GM19238 (cell line): ENCODE results near the gene RPA3.
"Not testable (repeated sequence)": the region's sequence is repeated elsewhere in the genome, so short reads cannot be mapped to it uniquely, and the experiment has no call there.

ENCODE experiments used
- DNase-seq: peaks from one replicate; pipeline ENCODE4 v3.0.0; 2011; ENCODE audit warnings: low spot score; ENCODE audit not compliant: insufficient read length

RPA3 gene

GRCh38 chr7:7695111-7695817 lies 23.1 kb downstream of the RPA3 start:
- DNase-seq: no peak

- no peak for DNase-seq
These were observed 23.9 kb downstream of the RPA3 start for GRCh38 chr7:7694542-7694941.

- DNase-seq: no peak
These were observed 24.5 kb downstream of the RPA3 start for GRCh38 chr7:7693881-7694280.

- DNase-seq: no peak
These were observed 29.5 kb downstream of the RPA3 start for GRCh38 chr7:7688956-7689355.

- no peak for DNase-seq
These were observed 30.1 kb downstream of the RPA3 start for GRCh38 chr7:7688310-7688709.

- no peak for DNase-seq
These were observed 30.6 kb downstream of the RPA3 start for GRCh38 chr7:7687800-7688199.

- DNase-seq: no peak
These were observed 31.4 kb downstream of the RPA3 start for GRCh38 chr7:7686811-7687508.

GRCh38 chr7:7682861-7683260 lies 35.5 kb downstream of the RPA3 start:
- DNase-seq: no peak

- DNase-seq: no peak
These were observed 36.5 kb downstream of the RPA3 start for GRCh38 chr7:7681936-7682329.

GRCh38 chr7:7681191-7681935 lies 37.0 kb downstream of the RPA3 start:
- no peak for DNase-seq

GRCh38 chr7:7679640-7680039 lies 38.8 kb downstream of the RPA3 start:
- DNase-seq: not testable (repeated sequence)

GRCh38 chr7:7675686-7676085 lies 42.7 kb downstream of the RPA3 start:
- no peak for DNase-seq

GRCh38 chr7:7673240-7673550 lies 45.2 kb downstream of the RPA3 start:
- no peak for DNase-seq

- DNase-seq: no peak
These were observed 45.7 kb downstream of the RPA3 start for GRCh38 chr7:7672545-7673239.

GRCh38 chr7:7671361-7671760 lies 47.0 kb downstream of the RPA3 start:
- DNase-seq: no peak

GRCh38 chr7:7670490-7670889 lies 47.9 kb downstream of the RPA3 start:
- no peak for DNase-seq

- DNase-seq: no peak
These were observed 49.7 kb downstream of the RPA3 start for GRCh38 chr7:7668706-7669105.

- no peak for DNase-seq
These were observed 51.2 kb downstream of the RPA3 start for GRCh38 chr7:7667187-7667586.

- no peak for DNase-seq
These were observed 53.4 kb downstream of the RPA3 start for GRCh38 chr7:7665031-7665430.

GRCh38 chr7:7664291-7664690 lies 54.1 kb downstream of the RPA3 start:
- DNase-seq: no peak

GRCh38 chr7:7662527-7662926 lies 55.9 kb downstream of the RPA3 start:
- no peak for DNase-seq

GRCh38 chr7:7656459-7656858 lies 61.9 kb downstream of the RPA3 start:
- not testable (repeated sequence) for DNase-seq
